ENCODE data around the gene SUN1. TPM values are rescaled to one million over a fixed set of nuclear protein-coding genes. Genes with fewer than 3 reads are reported as not detected.

SUN1 gene
- polyA plus RNA-seq, 3 donors: 44.2 to 154 (median 51.5) TPM

Other genes with a start within 250 kb of the SUN1 start
- 1 to 10 TPM; 1.2 to 9.6 (median 2.0) TPM for gene DNAAF5, start 105.8 kb upstream of the SUN1 start, polyA plus RNA-seq
- 1 to 10 TPM in 2 of 3 donors, under 1 TPM in 1; 0.94 to 2.1 (median 1.1) TPM for gene PRKAR1B, start 105.2 kb upstream of the SUN1 start, polyA plus RNA-seq
- gene GET4, start 44.1 kb downstream of the SUN1 start, polyA plus RNA-seq: 10 to 100 TPM; 20.1 to 36.8 (median 25.5) TPM
- gene ADAP1, start 122.2 kb downstream of the SUN1 start, polyA plus RNA-seq: 100 to 1,000 TPM in 1 of 3 donors, 10 to 100 TPM in 2; 49.1 to 117 (median 72.2) TPM
- 10 to 100 TPM in 1 of 3 donors, 1 to 10 TPM in 2; 7.4 to 15.0 (median 7.6) TPM for gene COX19, start 143.1 kb downstream of the SUN1 start, polyA plus RNA-seq
- not detected for gene CYP2W1, start 150.7 kb downstream of the SUN1 start, polyA plus RNA-seq
- gene GPR146, start 212.1 kb downstream of the SUN1 start, polyA plus RNA-seq: under 1 TPM; 0.48 to 0.92 (median 0.48) TPM